Tibial artery (tissue), 4 donors: ENCODE data around the gene NECAB3.

ENCODE experiments used
- DNase-seq, 2 donors: peaks; one replicate each; pipeline ENCODE4 v3.0.0-alpha.2; 2019
- H3K27ac ChIP-seq, 2 donors: fragments of 200-600 bp; sonication (generic) in 1 of 2; 1 replicate in 1 of 2; 2 replicates in 1 of 2; pipeline ENCODE4 v1.5.1; 2018 to 2019; ENCODE audit warnings: mild to moderate bottlenecking in 1 of 2
- H3K27me3 ChIP-seq, 2 donors: fragments of 200-600 bp; sonication (generic) in 1 of 2; one replicate each; pipeline versions ENCODE4 v1.5.1 to v1.6.0; 2016 to 2019
- H3K36me3 ChIP-seq, 3 donors: fragments of 200-600 bp; sonication (generic) in 2 of 3; one replicate each; pipeline ENCODE4 v1.5.1; 2016 to 2019; ENCODE audit warnings: mild to moderate bottlenecking in 2 of 3
- H3K4me1 ChIP-seq, 4 donors: fragments of 200-600 bp; sonication (generic) in 2 of 4; 1 replicate in 3 of 4; 2 replicates in 1 of 4; pipeline ENCODE4 v1.5.1; 2016 to 2019
- H3K4me3 ChIP-seq, 2 donors: fragments of 200-600 bp; sonication (generic) in 1 of 2; 1 replicate in 1 of 2; 2 replicates in 1 of 2; pipeline ENCODE4 v1.5.1; 2018 to 2019; ENCODE audit warnings: mild to moderate bottlenecking in 2 of 2
- H3K9me3 ChIP-seq, 3 donors: fragments of 200-600 bp; sonication (generic) in 1 of 3; one replicate each; pipeline ENCODE4 v1.5.1; 2016 to 2019
- intact Hi-C: fragments of 100-400 bp; cut with DNase I; formaldehyde crosslinking; loops from one replicate; pipeline ENCODE4 v1.15.0; 2023; ENCODE audit warnings: low total_unique reads
- TF ChIP-seq, protein P1 (sequence below), 2 experiments: fragments of 200-600 bp in 1 of 2; fragments of 450-650 bp in 1 of 2; IDR thresholded peaks; one replicate each; pipeline ENCODE4 v1.5.1; 2017 to 2019; ENCODE audit warnings: antibody characterized with exemption in 2 of 2, mild to moderate bottlenecking in 1 of 2, moderate library complexity in 1 of 2

NECAB3 gene

DNA sequence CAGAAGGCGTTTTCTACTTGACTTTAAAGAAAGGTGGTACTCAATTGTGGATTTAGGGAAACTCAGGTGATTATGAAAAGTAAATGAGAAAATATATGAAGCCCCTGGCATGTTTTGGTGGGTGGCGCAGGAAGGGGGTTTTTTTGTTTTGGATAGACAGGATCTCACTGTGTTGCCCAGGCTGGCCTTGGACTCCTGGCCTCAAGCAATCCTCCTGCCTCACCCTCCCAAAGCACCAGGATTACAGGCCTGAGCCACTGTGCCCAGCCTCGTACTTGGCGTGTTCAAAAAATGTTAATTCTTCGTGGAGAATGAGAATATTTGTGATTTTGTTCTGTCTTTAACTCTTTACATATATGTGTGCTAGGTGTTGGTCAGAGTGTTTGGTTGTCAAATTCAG is 44.2 kb downstream of the NECAB3 start:
- DNase-seq, result no peak
- Histone ChIP-seq H3K36me3 (peaks cover 42 to 80% (median 78%) of the 10 kb centered on the region in 3 donors), H3K9me3 (no peaks in the 10 kb centered on the region), H3K27ac (no peak overlapping the region), H3K4me3 (no peak overlapping the region), H3K4me1 (no peaks in the 10 kb centered on the region), H3K27me3 (no peaks in the 10 kb centered on the region)
- intact Hi-C loops, result no loop called here
- TF ChIP-seq, protein P1, sequence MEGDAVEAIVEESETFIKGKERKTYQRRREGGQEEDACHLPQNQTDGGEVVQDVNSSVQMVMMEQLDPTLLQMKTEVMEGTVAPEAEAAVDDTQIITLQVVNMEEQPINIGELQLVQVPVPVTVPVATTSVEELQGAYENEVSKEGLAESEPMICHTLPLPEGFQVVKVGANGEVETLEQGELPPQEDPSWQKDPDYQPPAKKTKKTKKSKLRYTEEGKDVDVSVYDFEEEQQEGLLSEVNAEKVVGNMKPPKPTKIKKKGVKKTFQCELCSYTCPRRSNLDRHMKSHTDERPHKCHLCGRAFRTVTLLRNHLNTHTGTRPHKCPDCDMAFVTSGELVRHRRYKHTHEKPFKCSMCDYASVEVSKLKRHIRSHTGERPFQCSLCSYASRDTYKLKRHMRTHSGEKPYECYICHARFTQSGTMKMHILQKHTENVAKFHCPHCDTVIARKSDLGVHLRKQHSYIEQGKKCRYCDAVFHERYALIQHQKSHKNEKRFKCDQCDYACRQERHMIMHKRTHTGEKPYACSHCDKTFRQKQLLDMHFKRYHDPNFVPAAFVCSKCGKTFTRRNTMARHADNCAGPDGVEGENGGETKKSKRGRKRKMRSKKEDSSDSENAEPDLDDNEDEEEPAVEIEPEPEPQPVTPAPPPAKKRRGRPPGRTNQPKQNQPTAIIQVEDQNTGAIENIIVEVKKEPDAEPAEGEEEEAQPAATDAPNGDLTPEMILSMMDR (IDR thresholded peaks at IDR 0.05), result no peak

DNA sequence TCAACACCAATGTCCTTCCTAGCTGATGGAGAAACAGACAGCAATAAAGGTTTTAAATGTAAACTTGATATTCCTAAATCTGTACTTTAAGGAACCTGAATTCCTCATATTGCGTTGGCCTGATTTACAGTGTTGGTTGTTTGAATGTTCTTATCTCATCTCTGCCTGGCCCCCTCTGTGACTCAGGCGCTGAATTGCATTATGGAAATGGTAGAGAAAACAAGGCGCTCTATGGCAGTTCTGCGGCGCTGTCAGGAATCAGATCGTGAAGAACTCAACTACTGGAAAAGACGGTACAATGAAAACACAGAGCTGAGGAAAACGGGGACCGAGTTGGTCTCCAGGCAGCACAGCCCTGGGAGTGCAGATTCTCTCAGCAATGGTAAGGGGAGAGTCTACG is 44.7 kb downstream of the NECAB3 start:
- no peak for DNase-seq
- TF ChIP-seq, protein P1 (IDR thresholded peaks at IDR 0.05), result no peak
- intact Hi-C loops, result no loop called here
- no peak overlapping the region for H3K4me3 ChIP-seq
- peaks cover 47 to 85% (median 83%) of the 10 kb centered on the region in 3 donors for H3K36me3 ChIP-seq
- no peaks in the 10 kb centered on the region for H3K4me1 ChIP-seq
- no peaks in the 10 kb centered on the region for H3K9me3 ChIP-seq
- H3K27me3 ChIP-seq, result no peaks in the 10 kb centered on the region
- H3K27ac ChIP-seq, result no peak overlapping the region

DNA sequence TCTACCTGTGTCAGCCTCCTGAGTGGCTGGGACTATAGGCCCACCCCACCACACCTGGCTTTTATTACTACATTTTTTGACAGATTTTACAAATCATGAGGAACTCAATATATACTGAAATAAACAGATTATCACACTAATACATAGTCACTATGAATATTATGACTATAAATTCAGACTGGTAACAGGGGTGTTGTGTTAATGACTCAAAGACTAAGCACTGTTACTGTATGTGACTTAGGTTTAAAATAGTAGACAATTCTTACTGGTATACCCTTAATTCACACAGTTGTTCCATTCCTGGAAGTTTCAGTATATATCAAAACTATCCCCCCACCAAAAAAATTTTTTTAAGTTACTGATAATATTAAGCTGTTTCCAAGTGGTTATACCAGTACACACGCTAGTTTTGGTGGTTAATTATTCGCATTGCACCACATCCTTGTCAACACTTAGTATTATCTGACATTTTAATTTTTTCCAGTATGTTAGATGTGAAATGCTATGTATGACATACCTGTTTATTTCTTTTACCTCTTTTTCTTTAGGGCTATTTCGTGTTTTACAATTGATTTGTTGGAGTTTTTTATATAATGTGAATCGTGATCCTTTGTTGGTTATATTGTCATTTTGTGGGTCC is 46.5 kb downstream of the NECAB3 start:
- no peaks in the 10 kb centered on the region for H3K27me3 ChIP-seq
- TF ChIP-seq, protein P1 (IDR thresholded peaks at IDR 0.05), result no peak
- H3K9me3 ChIP-seq, result no peaks in the 10 kb centered on the region
- DNase-seq, result no peak
- H3K27ac ChIP-seq, result no peak overlapping the region
- peaks cover 54 to 90% (median 87%) of the 10 kb centered on the region in 3 donors for H3K36me3 ChIP-seq
- intact Hi-C loops, result no loop called here
- no peak overlapping the region for H3K4me3 ChIP-seq
- H3K4me1 ChIP-seq, result no peaks in the 10 kb centered on the region

DNA sequence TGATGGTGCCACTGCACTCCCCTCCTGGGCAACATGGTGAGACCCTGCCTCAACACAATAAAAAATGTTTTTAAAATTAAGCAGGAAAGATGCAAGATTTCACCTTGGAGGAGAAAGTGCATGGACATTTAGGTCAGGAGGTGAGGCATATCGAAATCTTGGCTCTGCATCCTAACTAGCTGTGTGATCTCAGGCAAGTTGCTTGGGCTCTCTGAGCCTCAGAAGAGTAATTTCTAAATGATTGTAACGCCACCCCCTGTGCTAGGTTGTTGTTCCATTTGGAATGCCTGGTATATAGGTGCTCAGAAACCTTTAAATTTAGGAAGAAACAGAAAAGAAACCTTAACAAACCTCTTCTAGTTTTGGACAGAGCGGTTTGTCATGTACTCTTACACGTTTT is 48.0 kb downstream of the NECAB3 start:
- Histone ChIP-seq H3K36me3 (peaks cover 46 to 78% (median 77%) of the 10 kb centered on the region in 3 donors), H3K27ac (no peak overlapping the region), H3K9me3 (no peaks in the 10 kb centered on the region), H3K27me3 (no peaks in the 10 kb centered on the region), H3K4me3 (no peak overlapping the region), H3K4me1 (no peaks in the 10 kb centered on the region)
- TF ChIP-seq, protein P1 (IDR thresholded peaks at IDR 0.05), result no peak
- no peak for DNase-seq
- intact Hi-C loops, result no loop called here

DNA sequence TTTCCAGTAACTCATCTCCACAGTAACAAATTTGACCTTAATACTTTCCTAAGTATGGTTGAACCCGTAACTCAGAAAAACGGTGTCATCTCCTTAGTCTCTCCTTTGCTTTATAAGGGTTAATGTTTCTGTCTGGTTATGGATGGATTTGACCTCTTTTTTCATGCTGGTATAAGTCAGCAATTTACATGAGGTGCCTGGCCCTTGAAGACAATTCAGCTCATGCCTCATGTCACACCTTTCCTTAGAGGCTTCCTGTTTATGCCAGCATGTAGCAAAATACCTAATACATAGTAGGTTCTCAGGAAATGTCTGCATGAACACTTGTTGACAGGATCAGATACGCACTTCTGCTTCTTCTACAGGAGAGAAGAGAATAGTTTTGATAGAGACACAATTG is 49.8 kb downstream of the NECAB3 start:
- intact Hi-C loops, result no loop called here
- Histone ChIP-seq H3K27ac (no peak overlapping the region), H3K27me3 (no peaks in the 10 kb centered on the region), H3K4me1 (no peaks in the 10 kb centered on the region), H3K4me3 (no peak overlapping the region), H3K9me3 (no peaks in the 10 kb centered on the region), H3K36me3 (peaks cover 35 to 75% (median 61%) of the 10 kb centered on the region in 3 donors)
- TF ChIP-seq, protein P1 (IDR thresholded peaks at IDR 0.05), result no peak
- no peak for DNase-seq
